Right lobe of liver (tissue), 4 donors: ENCODE measurements around the gene DNAJC13.
"Not testable (repeated sequence)": the region's sequence is repeated elsewhere in the genome, so short reads cannot be mapped to it uniquely, and the experiment has no call there.

ENCODE experiments used
- CTCF ChIP-seq, 4 donors: fragments of 200-600 bp in 3 of 4; fragments of 450-650 bp in 1 of 4; IDR thresholded peaks; one replicate each; pipeline versions ENCODE4 v1.5.1 to v1.8.0; 2016 to 2022; ENCODE audit warnings: antibody characterized with exemption in 4 of 4, mild to moderate bottlenecking in 2 of 4
- POLR2A ChIP-seq: fragments of 450-650 bp; IDR thresholded peaks from one replicate; pipeline ENCODE4 v1.6.1; 2017; ENCODE audit warnings: antibody characterized with exemption, mild to moderate bottlenecking
- donor health status: DM: no; HTN: no; CAD: no.
- donor health status: DM: no; HTN: no; CAD: no.
- donor health status: DM: no; HTN: yes; CAD: no.

GRCh38 chr3:132396776-132397175 is 20.5 kb upstream of the DNAJC13 start:
- not testable (repeated sequence) for TF ChIP-seq CTCF (IDR thresholded peaks at IDR 0.05); POLR2A
